Uterus (tissue), 2 donors: ENCODE measurements around the gene STXBP1.

Experiments used
- POLR2A ChIP-seq, 2 donors: fragments of 450-650 bp; IDR thresholded peaks; one replicate each; pipeline ENCODE4 v1.6.1; 2016; ENCODE audit warnings: antibody characterized with exemption in 2 of 2, mild to moderate bottlenecking in 1 of 2, moderate library complexity in 1 of 2
- TF ChIP-seq, protein P1 (sequence below), 4 experiments: fragments of 200-600 bp in 2 of 4; fragments of 450-650 bp in 2 of 4; sonication (generic) in 2 of 4; IDR thresholded peaks; one replicate each; pipeline ENCODE4 v1.5.1; 2016 to 2019; ENCODE audit warnings: antibody characterized with exemption in 4 of 4, mild to moderate bottlenecking in 2 of 4, moderate library complexity in 1 of 4

DNA sequence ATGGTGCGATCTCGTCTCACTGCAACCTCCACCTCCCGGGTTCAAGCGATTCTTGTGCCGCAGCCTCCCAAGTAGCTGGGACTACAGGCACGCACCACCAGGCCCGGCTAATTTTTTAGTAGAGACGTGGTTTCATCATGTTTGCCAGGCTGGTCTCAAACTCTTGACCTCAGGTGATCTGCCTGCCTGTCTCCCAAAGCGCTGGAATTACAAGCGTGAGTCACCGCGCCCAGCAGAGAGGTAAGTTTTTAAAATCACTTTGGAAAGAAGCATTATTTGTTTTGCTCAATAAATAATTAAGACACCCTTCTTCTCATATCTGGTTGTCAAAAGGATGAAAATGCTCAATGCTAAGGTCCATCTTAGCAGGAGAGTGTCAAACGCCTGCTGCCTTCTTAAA lies 48.5 kb upstream of the STXBP1 start:
- TF ChIP-seq, protein P1, sequence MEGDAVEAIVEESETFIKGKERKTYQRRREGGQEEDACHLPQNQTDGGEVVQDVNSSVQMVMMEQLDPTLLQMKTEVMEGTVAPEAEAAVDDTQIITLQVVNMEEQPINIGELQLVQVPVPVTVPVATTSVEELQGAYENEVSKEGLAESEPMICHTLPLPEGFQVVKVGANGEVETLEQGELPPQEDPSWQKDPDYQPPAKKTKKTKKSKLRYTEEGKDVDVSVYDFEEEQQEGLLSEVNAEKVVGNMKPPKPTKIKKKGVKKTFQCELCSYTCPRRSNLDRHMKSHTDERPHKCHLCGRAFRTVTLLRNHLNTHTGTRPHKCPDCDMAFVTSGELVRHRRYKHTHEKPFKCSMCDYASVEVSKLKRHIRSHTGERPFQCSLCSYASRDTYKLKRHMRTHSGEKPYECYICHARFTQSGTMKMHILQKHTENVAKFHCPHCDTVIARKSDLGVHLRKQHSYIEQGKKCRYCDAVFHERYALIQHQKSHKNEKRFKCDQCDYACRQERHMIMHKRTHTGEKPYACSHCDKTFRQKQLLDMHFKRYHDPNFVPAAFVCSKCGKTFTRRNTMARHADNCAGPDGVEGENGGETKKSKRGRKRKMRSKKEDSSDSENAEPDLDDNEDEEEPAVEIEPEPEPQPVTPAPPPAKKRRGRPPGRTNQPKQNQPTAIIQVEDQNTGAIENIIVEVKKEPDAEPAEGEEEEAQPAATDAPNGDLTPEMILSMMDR (IDR thresholded peaks at IDR 0.05) = no peak
- no peak for TF ChIP-seq POLR2A (IDR thresholded peaks at IDR 0.05)
